ENCODE measurements around the gene KLHDC2.
"Not testable (repeated sequence)": the region's sequence is repeated elsewhere in the genome, so short reads cannot be mapped to it uniquely, and the experiment has no call there.

KLHDC2 gene

DNA sequence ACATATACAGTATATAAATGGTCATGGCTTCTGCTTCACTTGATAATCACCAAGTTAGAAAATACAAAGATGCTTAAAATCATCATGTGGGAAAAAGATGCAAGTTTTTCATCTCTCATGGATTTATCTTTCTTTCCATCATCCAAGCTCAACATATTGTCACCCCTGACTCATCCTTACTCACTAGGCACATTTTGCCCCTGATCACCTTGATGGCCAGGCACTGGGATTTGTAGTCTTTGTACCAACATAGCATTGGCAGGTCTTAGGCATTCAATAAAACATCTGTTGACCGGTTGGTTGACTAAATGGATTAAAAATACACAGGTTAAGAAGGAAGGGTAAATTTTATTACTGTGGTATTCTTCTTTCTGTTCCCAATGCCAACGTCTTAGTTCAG is 28.1 kb downstream of the KLHDC2 start:
- no peaks in the 10 kb centered on the region for H3K27me3 ChIP-seq (ENCODE audit: insufficient read depth, low read length)
- H3K9ac ChIP-seq (ENCODE audit: low read length) = no peak overlapping the region
- no peak overlapping the region for H2BK120ac ChIP-seq (ENCODE audit: insufficient read depth, low read length, poor library complexity)
- no peak overlapping the region for H4K91ac ChIP-seq (ENCODE audit: low read depth, low read length)
- no peak overlapping the region for H3K14ac ChIP-seq (ENCODE audit: low read length)
- H3K79me2 ChIP-seq (ENCODE audit: control insufficient read depth, insufficient read depth, low read length, poor library complexity) = no peaks in the 10 kb centered on the region
- no peak overlapping the region for H4K8ac ChIP-seq (ENCODE audit: low read depth, low read length)
- no peak overlapping the region for H3K27ac ChIP-seq (ENCODE audit: low read depth, low read length)
- H3K4me1 ChIP-seq (ENCODE audit: control insufficient read depth in 1 of 2, insufficient read depth in 2 of 2, low read length in 2 of 2) = no peaks in the 10 kb centered on the region
- no peak overlapping the region for H3K4me2 ChIP-seq (ENCODE audit: low read length)
- H3K9me3 ChIP-seq (ENCODE audit: insufficient read depth, low read depth, low read length) = no peaks in the 10 kb centered on the region
- no peak overlapping the region for H2BK12ac ChIP-seq (ENCODE audit: low read length)
- no peak for DNase-seq
- H2AK5ac ChIP-seq (ENCODE audit: low read length) = no peak overlapping the region
- no peak overlapping the region for H2AFZ ChIP-seq (ENCODE audit: insufficient read depth, low read length, poor library complexity)
- peaks cover 33 to 34% of the 10 kb centered on the region in 2 experiments for H3K36me3 ChIP-seq (ENCODE audit: control insufficient read depth in 1 of 2, insufficient read depth in 2 of 2, low read length in 2 of 2)
- H3K4me3 ChIP-seq (ENCODE audit: low read depth, low read length) = no peak overlapping the region
- H4K12ac ChIP-seq (ENCODE audit: low read depth, low read length) = no peak overlapping the region
- WGBS (ENCODE audit: extremely low coverage, insufficient coverage, insufficient read length) = no CpG with 5 or more reads among the region's 2 CpGs
- no peaks in the 10 kb centered on the region for H3K79me1 ChIP-seq (ENCODE audit: low read length)
- no peak overlapping the region for H3K23ac ChIP-seq (ENCODE audit: low read length)
- H3K4ac ChIP-seq (ENCODE audit: low read depth, low read length) = no peak overlapping the region
- no peak overlapping the region for H3K18ac ChIP-seq (ENCODE audit: low read length)
- H2BK5ac ChIP-seq (ENCODE audit: low read depth, low read length, poor library complexity) = no peak overlapping the region

- Histone ChIP-seq H4K12ac (ENCODE audit: low read depth, low read length) (no peak overlapping the region), H3K79me1 (ENCODE audit: low read length) (no peaks in the 10 kb centered on the region), H3K9ac (ENCODE audit: low read length) (no peak overlapping the region), H3K27ac (ENCODE audit: low read depth, low read length) (no peak overlapping the region), H3K23ac (ENCODE audit: low read length) (no peak overlapping the region), H3K14ac (ENCODE audit: low read length) (no peak overlapping the region), H3K4me3 (ENCODE audit: low read depth, low read length) (no peak overlapping the region), H3K4me2 (ENCODE audit: low read length) (no peak overlapping the region), H2BK5ac (ENCODE audit: low read depth, low read length, poor library complexity) (no peak overlapping the region), H2AFZ (ENCODE audit: insufficient read depth, low read length, poor library complexity) (no peak overlapping the region), H3K4me1 (ENCODE audit: control insufficient read depth in 1 of 2, insufficient read depth in 2 of 2, low read length in 2 of 2) (no peaks in the 10 kb centered on the region), H4K8ac (ENCODE audit: low read depth, low read length) (no peak overlapping the region), H3K36me3 (ENCODE audit: control insufficient read depth in 1 of 2, insufficient read depth in 2 of 2, low read length in 2 of 2) (peaks cover 31 to 39% of the 10 kb centered on the region in 2 experiments), H3K4ac (ENCODE audit: low read depth, low read length) (no peak overlapping the region), H2AK5ac (ENCODE audit: low read length) (no peak overlapping the region), H4K91ac (ENCODE audit: low read depth, low read length) (no peak overlapping the region), H3K27me3 (ENCODE audit: insufficient read depth, low read length) (no peaks in the 10 kb centered on the region), H3K18ac (ENCODE audit: low read length) (no peak overlapping the region), H3K79me2 (ENCODE audit: control insufficient read depth, insufficient read depth, low read length, poor library complexity) (no peaks in the 10 kb centered on the region), H3K9me3 (ENCODE audit: insufficient read depth, low read depth, low read length) (no peaks in the 10 kb centered on the region), H2BK120ac (ENCODE audit: insufficient read depth, low read length, poor library complexity) (no peak overlapping the region), H2BK12ac (ENCODE audit: low read length) (no peak overlapping the region)
- DNase-seq = no peak
- no CpG with 5 or more reads among the region's 1 CpG for WGBS (ENCODE audit: extremely low coverage, insufficient coverage, insufficient read length)
Measured at GRCh38 chr14:49808780-49809179, 40.8 kb downstream of the KLHDC2 start.

- not testable (repeated sequence) for H3K9ac ChIP-seq (ENCODE audit: low read length); H3K14ac ChIP-seq (ENCODE audit: low read length); H4K8ac ChIP-seq (ENCODE audit: low read depth, low read length); H3K4ac ChIP-seq (ENCODE audit: low read depth, low read length); H3K18ac ChIP-seq (ENCODE audit: low read length); H3K79me1 ChIP-seq (ENCODE audit: low read length); H2BK5ac ChIP-seq (ENCODE audit: low read depth, low read length, poor library complexity); H4K91ac ChIP-seq (ENCODE audit: low read depth, low read length); H2AK5ac ChIP-seq (ENCODE audit: low read length); H2BK12ac ChIP-seq (ENCODE audit: low read length); H3K23ac ChIP-seq (ENCODE audit: low read length); H3K4me1 ChIP-seq (ENCODE audit: control insufficient read depth in 1 of 2, insufficient read depth in 2 of 2, low read length in 2 of 2); H3K4me3 ChIP-seq (ENCODE audit: low read depth, low read length); H3K4me2 ChIP-seq (ENCODE audit: low read length); H3K27ac ChIP-seq (ENCODE audit: low read depth, low read length); H3K79me2 ChIP-seq (ENCODE audit: control insufficient read depth, insufficient read depth, low read length, poor library complexity); H4K12ac ChIP-seq (ENCODE audit: low read depth, low read length); H2BK120ac ChIP-seq (ENCODE audit: insufficient read depth, low read length, poor library complexity); H3K9me3 ChIP-seq (ENCODE audit: insufficient read depth, low read depth, low read length); H2AFZ ChIP-seq (ENCODE audit: insufficient read depth, low read length, poor library complexity); DNase-seq; H3K27me3 ChIP-seq (ENCODE audit: insufficient read depth, low read length)
- peaks cover 35% of the 10 kb centered on the region in 2 experiments for H3K36me3 ChIP-seq (ENCODE audit: control insufficient read depth in 1 of 2, insufficient read depth in 2 of 2, low read length in 2 of 2)
- no CpG with 5 or more reads among the region's 2 CpGs for WGBS (ENCODE audit: extremely low coverage, insufficient coverage, insufficient read length)
Measured at GRCh38 chr14:49816118-49816517, 48.2 kb downstream of the KLHDC2 start.

- H4K8ac ChIP-seq (ENCODE audit: low read depth, low read length) = no peak overlapping the region
- H2AFZ ChIP-seq (ENCODE audit: insufficient read depth, low read length, poor library complexity) = no peak overlapping the region
- no peak overlapping the region for H3K4me2 ChIP-seq (ENCODE audit: low read length)
- no peaks in the 10 kb centered on the region for H3K4me1 ChIP-seq (ENCODE audit: control insufficient read depth in 1 of 2, insufficient read depth in 2 of 2, low read length in 2 of 2)
- no peak overlapping the region for H3K27ac ChIP-seq (ENCODE audit: low read depth, low read length)
- no peak overlapping the region for H2BK120ac ChIP-seq (ENCODE audit: insufficient read depth, low read length, poor library complexity)
- H3K4me3 ChIP-seq (ENCODE audit: low read depth, low read length) = no peak overlapping the region
- H3K27me3 ChIP-seq (ENCODE audit: insufficient read depth, low read length) = no peaks in the 10 kb centered on the region
- H3K18ac ChIP-seq (ENCODE audit: low read length) = no peak overlapping the region
- peaks cover 35% of the 10 kb centered on the region in 2 experiments for H3K36me3 ChIP-seq (ENCODE audit: control insufficient read depth in 1 of 2, insufficient read depth in 2 of 2, low read length in 2 of 2)
- no peak overlapping the region for H3K14ac ChIP-seq (ENCODE audit: low read length)
- H3K79me1 ChIP-seq (ENCODE audit: low read length) = no peaks in the 10 kb centered on the region
- H4K91ac ChIP-seq (ENCODE audit: low read depth, low read length) = no peak overlapping the region
- no peak overlapping the region for H3K23ac ChIP-seq (ENCODE audit: low read length)
- H2BK5ac ChIP-seq (ENCODE audit: low read depth, low read length, poor library complexity) = no peak overlapping the region
- no peak overlapping the region for H2BK12ac ChIP-seq (ENCODE audit: low read length)
- no peak overlapping the region for H3K4ac ChIP-seq (ENCODE audit: low read depth, low read length)
- DNase-seq = no peak
- H4K12ac ChIP-seq (ENCODE audit: low read depth, low read length) = no peak overlapping the region
- H3K9ac ChIP-seq (ENCODE audit: low read length) = no peak overlapping the region
- H3K9me3 ChIP-seq (ENCODE audit: insufficient read depth, low read depth, low read length) = no peaks in the 10 kb centered on the region
- H3K79me2 ChIP-seq (ENCODE audit: control insufficient read depth, insufficient read depth, low read length, poor library complexity) = no peaks in the 10 kb centered on the region
- no CpG with 5 or more reads among the region's 3 CpGs for whole genome bisulfite sequencing (ENCODE audit: extremely low coverage, insufficient coverage, insufficient read length)
- no peak overlapping the region for H2AK5ac ChIP-seq (ENCODE audit: low read length)
Measured at GRCh38 chr14:49816844-49817243, 48.9 kb downstream of the KLHDC2 start.

All from trophoblast cell (in vitro differentiated cells and primary cell).